Immature natural killer cell (primary cell): ENCODE measurements around the gene GMEB2. TPM values are rescaled to one million over a fixed set of nuclear protein-coding genes. Genes with fewer than 3 reads are reported as not detected.
"Not testable (repeated sequence)": the region's sequence is repeated elsewhere in the genome, so short reads cannot be mapped to it uniquely, and the experiment has no call there.

Experiments
- DNase-seq, 3 donors: peaks; one replicate each; pipeline ENCODE4 v3.0.0; 2022; ENCODE audit warnings: mixed read lengths in 1 of 3
- H3K27ac Mint-ChIP-seq, 6 donors: one replicate each; pipeline ENCODE4 v1.8.0; 2020; ENCODE audit warnings: mixed read lengths in 6 of 6, mild to moderate bottlenecking in 5 of 6, inconsistent platforms in 4 of 6, moderate library complexity in 3 of 6
- H3K27me3 Mint-ChIP-seq, 3 donors: one replicate each; pipeline ENCODE4 v1.8.0; 2020 to 2021; ENCODE audit warnings: low read depth in 3 of 3, mild to moderate bottlenecking in 3 of 3, mixed read lengths in 3 of 3, moderate library complexity in 3 of 3, inconsistent platforms in 1 of 3
- H3K36me3 Mint-ChIP-seq, 3 donors: one replicate each; pipeline ENCODE4 v1.8.0; 2020; ENCODE audit warnings: mixed read lengths in 3 of 3, inconsistent platforms in 2 of 3, mild to moderate bottlenecking in 2 of 3
- H3K4me1 Mint-ChIP-seq, 2 donors: one replicate each; pipeline ENCODE4 v1.8.0; 2020; ENCODE audit warnings: inconsistent platforms in 2 of 2, mild to moderate bottlenecking in 2 of 2, mixed read lengths in 2 of 2, moderate library complexity in 1 of 2
- H3K4me3 Mint-ChIP-seq, 5 donors: one replicate each; pipeline ENCODE4 v1.8.0; 2020; ENCODE audit warnings: mild to moderate bottlenecking in 5 of 5, mixed read lengths in 5 of 5, inconsistent platforms in 3 of 5, moderate library complexity in 3 of 5
- H3K9me3 Mint-ChIP-seq, 6 donors: one replicate each; pipeline ENCODE4 v1.8.0; 2020; ENCODE audit warnings: mild to moderate bottlenecking in 6 of 6, mixed read lengths in 6 of 6, inconsistent platforms in 4 of 6, moderate library complexity in 3 of 6
- polyA plus RNA-seq, 3 donors: library from polyadenylated mRNA; unstranded; fragments of 300-500 nt; fragmentation: Illumina TruSeq; gene quantifications; one replicate each; pipeline ENCODE4 v1.2.3, GENCODE V29; 2021

Gene GMEB2, protein sequence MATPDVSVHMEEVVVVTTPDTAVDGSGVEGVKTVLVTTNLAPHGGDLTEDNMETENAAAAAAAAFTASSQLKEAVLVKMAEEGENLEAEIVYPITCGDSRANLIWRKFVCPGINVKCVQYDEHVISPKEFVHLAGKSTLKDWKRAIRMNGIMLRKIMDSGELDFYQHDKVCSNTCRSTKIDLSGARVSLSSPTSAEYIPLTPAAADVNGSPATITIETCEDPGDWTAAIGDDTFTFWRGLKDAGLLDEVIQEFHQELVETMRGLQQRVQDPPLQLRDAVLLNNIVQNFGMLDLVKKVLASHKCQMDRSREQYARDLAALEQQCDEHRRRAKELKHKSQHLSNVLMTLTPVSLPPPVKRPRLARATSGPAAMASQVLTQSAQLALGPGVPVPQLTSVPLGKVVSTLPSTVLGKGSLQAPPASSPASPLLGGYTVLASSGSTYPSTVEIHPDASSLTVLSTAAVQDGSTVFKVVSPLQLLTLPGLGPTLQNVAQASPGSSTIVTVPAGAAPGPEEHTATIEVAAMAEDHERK
- 10 to 100 TPM in 1 of 3 donors, 1 to 10 TPM in 1, not detected in 1; 2.7 to 11.4 TPM for polyA plus RNA-seq

GRCh38 chr20:63626424-63627128 lies at the start of gene GMEB2:
TSS of gene GMEB2 (minus strand) at chr20:63627101. CDS start at chr20:63619397, 7,704 bp downstream.
- H3K27me3 Mint-ChIP-seq = peaks cover 0 to 13% (median 0%) of the 10 kb centered on the region in 3 donors
- H3K4me1 Mint-ChIP-seq = peaks cover 26 to 27% of the 10 kb centered on the region in 2 donors
- peaks cover 0 to 3% (median 0%) of the 10 kb centered on the region in 3 donors for H3K36me3 Mint-ChIP-seq
- peak in 1 of 3 donors; percentile 73 for DNase-seq
- H3K4me3 Mint-ChIP-seq = peak within 1 kb of the TSS; percentile 87 to 91 (median 89)
- no peaks in the 10 kb centered on the region for H3K9me3 Mint-ChIP-seq
- H3K27ac Mint-ChIP-seq = peak within 1 kb of the TSS; percentile 84 to 93 (median 88)

DNA sequence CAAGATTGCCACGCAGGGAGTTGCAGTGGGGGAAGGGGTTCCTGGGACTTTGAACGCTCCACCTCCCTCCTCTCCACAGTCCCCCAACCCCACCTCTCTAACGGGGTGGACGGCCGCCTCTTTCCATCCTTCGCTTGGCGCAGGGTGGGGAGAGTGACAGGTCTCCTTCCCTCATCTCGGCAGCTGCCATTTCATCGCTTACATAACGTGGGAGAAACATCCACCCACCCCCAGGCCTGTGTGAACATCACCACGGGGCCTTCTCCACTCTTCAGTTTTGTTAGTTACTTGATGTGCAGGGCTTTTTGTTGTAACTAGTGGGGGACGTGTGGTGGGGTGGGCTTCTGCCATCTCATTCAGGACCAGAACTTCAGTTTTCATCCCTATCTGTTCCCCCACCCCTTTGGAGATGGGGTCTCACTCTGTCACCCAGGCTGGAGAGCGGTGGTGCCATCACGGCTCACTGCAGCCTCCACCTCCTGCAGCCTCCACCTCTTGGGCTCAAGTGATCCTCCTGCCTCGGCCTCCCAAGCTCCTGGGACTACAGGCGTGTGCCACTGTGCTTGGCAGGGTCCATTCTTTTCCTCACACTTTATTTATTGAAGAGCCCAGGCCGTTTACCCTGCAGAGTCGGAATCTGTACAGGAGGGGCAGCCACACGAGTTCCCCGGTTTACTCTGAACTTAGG lies 48.9 kb upstream of the GMEB2 start:
- Mint-ChIP-seq H3K9me3 (no peaks in the 10 kb centered on the region), H3K4me3 (no peak overlapping the region), H3K27me3 (peaks cover 0 to 4% (median 2%) of the 10 kb centered on the region in 3 donors), H3K27ac (no peak overlapping the region), H3K36me3 (peaks cover 0 to 7% (median 7%) of the 10 kb centered on the region in 3 donors), H3K4me1 (no peaks in the 10 kb centered on the region)
- DNase-seq = no peak

DNA sequence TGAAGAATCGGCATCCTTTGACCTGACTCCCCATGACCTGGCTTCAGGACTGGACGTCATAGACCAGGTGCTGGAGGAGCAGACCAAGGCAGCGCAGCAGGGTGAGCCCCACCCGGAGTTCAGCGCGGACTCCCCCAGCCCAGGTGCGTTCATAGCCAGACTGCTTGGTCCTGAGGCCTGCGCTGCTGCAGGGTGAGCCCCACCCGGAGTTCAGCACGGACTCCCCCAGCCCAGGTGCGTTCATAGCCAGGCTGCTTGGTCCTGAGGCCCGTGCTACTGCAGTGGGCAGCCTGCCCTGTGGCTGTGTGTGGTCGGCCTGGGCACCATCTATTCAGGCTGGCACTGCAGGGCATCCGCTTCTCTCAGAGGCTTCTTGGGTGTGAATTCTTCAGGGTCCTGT lies 47.0 kb upstream of the GMEB2 start:
- no peak overlapping the region for H3K4me3 Mint-ChIP-seq
- no peak for DNase-seq
- peaks cover 0 to 4% (median 2%) of the 10 kb centered on the region in 3 donors for H3K27me3 Mint-ChIP-seq
- no peak overlapping the region for H3K27ac Mint-ChIP-seq
- peaks cover 0 to 12% (median 7%) of the 10 kb centered on the region in 3 donors for H3K36me3 Mint-ChIP-seq
- no peaks in the 10 kb centered on the region for H3K9me3 Mint-ChIP-seq
- H3K4me1 Mint-ChIP-seq = peaks cover 0 to 1% of the 10 kb centered on the region in 2 donors

GRCh38 chr20:63672666-63673065 lies 45.8 kb upstream of the GMEB2 start:
- Mint-ChIP-seq H3K4me3 (no peak overlapping the region), H3K4me1 (peaks cover 0 to 1% of the 10 kb centered on the region in 2 donors), H3K9me3 (no peaks in the 10 kb centered on the region), H3K27ac (no peak overlapping the region), H3K27me3 (peaks cover 0 to 5% (median 4%) of the 10 kb centered on the region in 3 donors), H3K36me3 (peaks cover 4 to 10% (median 7%) of the 10 kb centered on the region in 3 donors)
- no peak for DNase-seq

DNA sequence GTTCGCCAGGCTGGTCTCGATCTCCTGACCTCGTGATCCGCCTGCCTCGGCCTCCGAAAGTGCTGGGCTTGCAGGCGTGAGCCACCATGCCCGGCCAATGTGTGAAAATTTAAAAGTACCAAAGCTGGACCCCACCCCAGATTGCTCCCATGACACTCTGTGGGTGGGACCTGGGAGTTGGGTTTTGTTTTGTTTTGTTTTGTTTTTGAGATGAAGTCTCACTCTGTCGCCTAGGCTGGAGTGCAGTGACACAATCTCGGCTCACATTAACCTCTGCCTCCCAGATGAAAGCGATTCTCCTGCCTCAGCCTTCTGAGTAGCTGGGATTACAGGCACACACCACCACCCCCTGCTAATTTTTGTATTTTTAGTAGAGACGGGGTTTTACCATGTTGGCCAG lies 44.8 kb upstream of the GMEB2 start:
- H3K27ac Mint-ChIP-seq, H3K27me3 Mint-ChIP-seq, H3K4me1 Mint-ChIP-seq, H3K9me3 Mint-ChIP-seq, DNase-seq, H3K4me3 Mint-ChIP-seq: not testable (repeated sequence)
- peaks cover 4 to 15% (median 7%) of the 10 kb centered on the region in 3 donors for H3K36me3 Mint-ChIP-seq

- Mint-ChIP-seq H3K4me3 (no peak overlapping the region), H3K27ac (peak overlapping the region in 1 of 6 donors; percentile 29)
Observed at GRCh38 chr20:63668351-63668750, 41.5 kb upstream of the GMEB2 start.

DNA sequence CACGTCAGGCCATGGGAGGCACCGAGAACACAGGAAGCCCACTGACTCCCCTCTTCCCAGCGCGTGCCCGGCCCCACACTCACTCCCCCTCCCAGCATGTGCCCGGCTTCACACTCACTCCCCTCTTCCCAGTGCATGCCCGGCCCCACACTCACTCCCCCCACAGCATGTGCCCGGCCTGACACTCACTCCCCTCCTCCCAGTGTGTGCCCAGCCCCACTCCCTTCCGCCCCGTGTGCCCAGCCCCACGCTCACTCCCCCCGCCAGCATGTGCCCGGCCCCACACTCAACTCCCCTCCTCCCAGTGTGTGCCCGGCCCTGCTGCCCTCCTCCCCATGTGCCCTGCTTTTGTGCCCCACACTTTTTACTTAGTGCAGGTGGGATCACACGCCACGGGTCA lies 41.0 kb upstream of the GMEB2 start:
- no peak overlapping the region for H3K4me3 Mint-ChIP-seq
- H3K9me3 Mint-ChIP-seq = no peaks in the 10 kb centered on the region
- peaks cover 0 to 1% of the 10 kb centered on the region in 2 donors for H3K4me1 Mint-ChIP-seq
- H3K36me3 Mint-ChIP-seq = peaks cover 3 to 15% (median 4%) of the 10 kb centered on the region in 3 donors
- peaks cover 0 to 4% (median 4%) of the 10 kb centered on the region in 3 donors for H3K27me3 Mint-ChIP-seq
- H3K27ac Mint-ChIP-seq = no peak overlapping the region
- DNase-seq = no peak

More at GRCh38 chr20:63668351-63668750, 41.5 kb upstream of the GMEB2 start:
- peaks cover 0 to 4% (median 4%) of the 10 kb centered on the region in 3 donors for H3K27me3 Mint-ChIP-seq
- DNase-seq = no peak
- no peaks in the 10 kb centered on the region for H3K9me3 Mint-ChIP-seq
- peaks cover 0 to 1% of the 10 kb centered on the region in 2 donors for H3K4me1 Mint-ChIP-seq
- H3K36me3 Mint-ChIP-seq = peaks cover 3 to 15% (median 4%) of the 10 kb centered on the region in 3 donors

DNA sequence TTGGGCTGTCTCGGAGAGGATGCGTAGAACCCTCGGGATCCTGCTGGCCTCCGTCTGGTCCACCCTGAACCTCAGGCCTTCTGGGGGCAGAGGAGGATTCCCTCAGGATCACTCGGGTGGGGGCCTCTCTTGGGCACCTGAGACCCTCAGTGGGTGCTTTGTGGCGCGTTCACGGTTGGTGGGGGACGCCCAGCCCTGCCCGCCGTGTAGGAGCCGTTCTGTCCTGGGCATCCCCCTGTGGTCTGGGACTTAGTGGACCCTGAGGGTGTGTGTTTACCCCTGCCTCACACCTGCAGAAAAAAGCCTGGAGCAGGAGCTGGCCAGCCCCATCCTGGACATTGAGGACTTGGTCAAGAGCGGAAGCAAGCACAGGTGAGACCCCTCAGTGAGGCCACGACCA lies 38.8 kb upstream of the GMEB2 start:
- H3K4me1 Mint-ChIP-seq = peaks cover 0 to 2% of the 10 kb centered on the region in 2 donors
- DNase-seq = no peak
- peaks cover 0 to 4% (median 2%) of the 10 kb centered on the region in 3 donors for H3K27me3 Mint-ChIP-seq
- no peak overlapping the region for H3K4me3 Mint-ChIP-seq
- H3K36me3 Mint-ChIP-seq = peaks cover 4 to 15% (median 6%) of the 10 kb centered on the region in 3 donors
- no peak overlapping the region for H3K27ac Mint-ChIP-seq
- H3K9me3 Mint-ChIP-seq = no peaks in the 10 kb centered on the region

DNA sequence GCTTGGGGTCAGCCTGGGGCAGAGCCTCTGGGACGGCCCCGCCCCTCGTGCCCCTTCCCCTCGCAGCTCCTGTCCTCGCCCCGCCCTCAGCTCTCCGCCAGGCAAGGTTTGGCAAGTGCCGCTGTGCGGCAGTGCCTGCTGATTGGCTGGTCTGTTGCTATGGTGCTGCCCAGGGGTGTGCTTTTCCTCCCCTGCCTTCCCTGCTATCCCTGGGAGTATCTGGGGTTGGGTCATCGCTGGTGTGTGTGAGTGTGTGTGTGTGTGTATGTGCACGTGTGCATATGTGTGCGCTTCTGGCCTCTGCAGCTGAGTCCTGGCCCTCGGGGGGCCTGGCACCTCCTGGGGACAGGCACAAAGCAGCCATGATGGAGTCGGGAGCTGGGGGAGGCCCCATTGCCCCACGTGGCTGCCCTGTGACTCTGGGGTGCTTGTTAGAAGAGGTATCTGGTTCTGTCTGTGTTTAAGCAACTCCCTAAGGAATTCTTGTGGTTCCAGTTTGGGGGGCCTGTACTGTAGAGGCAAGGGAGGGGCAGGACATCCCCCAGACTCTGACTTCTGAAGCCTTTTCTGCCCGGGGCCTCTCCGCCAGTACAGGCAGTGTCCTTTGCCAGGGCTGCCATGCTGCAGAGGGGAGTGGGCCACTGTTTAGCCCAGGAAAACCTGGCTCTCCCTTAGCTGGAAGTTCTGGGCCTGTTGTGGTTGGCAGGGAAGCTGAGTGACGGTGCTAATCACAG lies 38.1 kb upstream of the GMEB2 start:
- Mint-ChIP-seq H3K36me3 (peaks cover 8 to 15% (median 8%) of the 10 kb centered on the region in 3 donors), H3K27ac (no peak overlapping the region), H3K27me3 (peaks cover 0 to 4% (median 2%) of the 10 kb centered on the region in 3 donors), H3K4me3 (no peak overlapping the region), H3K9me3 (no peaks in the 10 kb centered on the region), H3K4me1 (peaks cover under 1 to 4% of the 10 kb centered on the region in 2 donors)
- no peak for DNase-seq

- Mint-ChIP-seq H3K27me3 (peaks cover 0 to 4% (median 2%) of the 10 kb centered on the region in 3 donors), H3K4me1 (peaks cover 8 to 9% of the 10 kb centered on the region in 2 donors), H3K36me3 (peaks cover 8 to 17% (median 13%) of the 10 kb centered on the region in 3 donors), H3K4me3 (no peak overlapping the region), H3K27ac (no peak overlapping the region), H3K9me3 (no peaks in the 10 kb centered on the region)
- DNase-seq = no peak
Observed at GRCh38 chr20:63664143-63664851, 37.4 kb upstream of the GMEB2 start.

GRCh38 chr20:63663332-63664066 lies 36.6 kb upstream of the GMEB2 start:
- Mint-ChIP-seq H3K4me3 (no peak overlapping the region), H3K9me3 (no peaks in the 10 kb centered on the region), H3K36me3 (peaks cover 8 to 13% (median 13%) of the 10 kb centered on the region in 3 donors), H3K27ac (no peak overlapping the region), H3K27me3 (peaks cover 0 to 4% (median 2%) of the 10 kb centered on the region in 3 donors), H3K4me1 (peaks cover 16% of the 10 kb centered on the region in 2 donors)
- DNase-seq = no peak

DNA sequence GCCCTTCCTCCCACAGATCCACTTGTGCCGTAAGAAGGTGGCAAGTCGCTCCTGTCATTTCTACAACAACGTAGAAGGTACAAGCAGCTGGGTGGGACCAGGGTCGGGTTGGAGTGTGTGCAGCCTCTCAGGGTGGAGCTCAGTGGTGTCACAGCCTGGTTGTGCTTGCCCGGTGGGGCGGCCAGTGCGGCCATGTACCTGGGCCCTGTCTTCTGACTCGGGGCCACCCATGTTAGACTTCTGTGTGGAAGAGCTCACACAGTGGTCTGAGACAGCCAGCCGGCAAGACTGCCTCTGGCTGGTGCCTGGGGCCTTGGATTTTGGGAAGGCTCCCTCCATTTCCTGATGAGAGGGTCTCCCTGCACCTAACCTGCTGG lies 35.9 kb upstream of the GMEB2 start:
- Mint-ChIP-seq H3K4me1 (peaks cover 22 to 23% of the 10 kb centered on the region in 2 donors), H3K9me3 (peaks cover 0 to 3% (median 0%) of the 10 kb centered on the region in 6 donors), H3K4me3 (no peak overlapping the region), H3K36me3 (peaks cover 4 to 13% (median 8%) of the 10 kb centered on the region in 3 donors), H3K27me3 (peaks cover 4 to 8% (median 6%) of the 10 kb centered on the region in 3 donors), H3K27ac (no peak overlapping the region)
- DNase-seq = no peak
